Stimulated activated naive CD4-positive, alpha-beta T cell treated with Interleukin-2 at 50 U/mL for 16 hours (primary cell): ENCODE measurements around the gene AQP1.

ENCODE experiments used
- DNase-seq: peaks from one replicate; lab custom pipeline; 2025; lab: John Stamatoyannopoulos, UW

AQP1 gene

DNA sequence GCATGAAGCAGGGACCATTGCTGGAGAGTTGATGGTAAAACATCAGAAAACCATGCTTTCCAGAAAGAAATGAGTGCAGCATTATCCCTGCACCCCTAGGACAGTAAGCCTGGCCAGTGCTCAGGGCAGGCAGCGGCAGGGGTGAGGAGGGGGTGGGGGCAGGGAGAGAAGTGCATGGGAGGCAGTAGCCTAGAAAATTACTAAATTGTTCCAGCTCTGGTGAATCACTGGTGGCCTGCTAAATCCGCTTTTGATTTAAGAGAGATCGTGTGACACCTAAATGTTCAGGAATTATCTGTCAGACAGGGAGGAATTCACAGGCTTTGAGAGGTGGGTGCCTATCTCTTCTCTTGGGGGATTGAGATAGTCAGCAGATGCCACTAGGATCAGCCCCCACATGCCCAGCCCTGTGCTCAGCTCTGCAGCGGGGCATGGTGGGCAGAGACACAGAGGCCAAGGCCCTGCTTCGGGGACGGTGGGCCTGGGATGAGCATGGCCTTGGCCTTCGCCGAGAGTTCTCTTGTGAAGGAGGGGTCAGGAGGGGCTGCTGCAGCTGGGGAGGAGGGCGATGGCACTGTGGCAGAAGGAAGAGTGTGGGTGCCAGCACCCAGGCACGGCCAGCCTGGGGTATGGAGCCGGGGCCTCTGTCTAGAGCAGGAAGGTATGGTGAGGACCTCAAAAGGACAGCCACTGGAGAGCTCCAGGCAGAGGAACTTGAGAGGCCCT lies 5.0 kb upstream of the AQP1 start:
- DNase-seq = no peak

- DNase-seq = no peak
Measured at GRCh38 chr7:30907527-30908267, 4.0 kb upstream of the AQP1 start.

DNA sequence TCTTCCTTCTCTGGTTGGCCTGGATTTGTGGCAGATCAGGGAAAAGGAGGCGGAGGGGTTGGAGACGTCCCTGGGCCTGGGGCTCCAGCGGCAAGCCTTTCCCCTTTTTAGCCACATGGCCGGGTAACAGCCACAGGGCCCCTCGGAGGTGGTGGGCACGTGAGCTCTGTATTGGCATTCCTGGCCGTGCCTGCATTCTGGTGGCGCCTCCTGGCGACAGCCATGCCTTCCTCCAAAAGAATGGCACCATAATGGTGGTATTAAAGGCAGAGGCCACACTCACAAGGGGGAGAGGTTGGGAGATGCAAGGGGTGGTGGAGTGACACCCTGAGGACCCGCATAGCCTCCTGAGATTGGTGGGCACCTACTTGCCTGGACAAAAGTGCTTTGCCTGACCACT lies 3.0 kb upstream of the AQP1 start:
- no peak for DNase-seq

DNA sequence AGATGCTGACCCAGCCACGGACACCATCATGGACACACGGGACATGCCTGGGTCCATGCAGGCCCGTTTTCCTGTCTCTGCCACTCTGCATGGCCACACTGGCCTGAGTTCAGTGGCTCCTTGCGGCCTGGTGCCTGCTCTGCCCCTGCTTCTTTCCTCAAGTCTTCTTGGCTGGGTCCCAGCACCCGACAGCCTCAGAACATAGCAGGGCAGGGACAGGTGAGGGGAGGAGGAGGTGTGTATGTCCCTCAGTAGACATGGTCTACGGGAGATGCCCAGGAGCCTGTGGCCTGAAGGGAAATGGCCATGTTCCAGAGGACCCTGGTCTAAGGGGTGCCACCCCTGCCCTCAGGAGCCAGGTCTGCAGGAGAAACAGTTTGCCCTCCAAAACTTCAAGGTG lies 2.2 kb upstream of the AQP1 start:
- no peak for DNase-seq

- no peak for DNase-seq
Measured at GRCh38 chr7:30910411-30911073, 1.1 kb upstream of the AQP1 start.

GRCh38 chr7:30911133-30911532 lies 520 bp upstream of the AQP1 start:
- no peak for DNase-seq

GRCh38 chr7:30912021-30912730 lies 523 bp downstream of the AQP1 start:
- DNase-seq = no peak

GRCh38 chr7:30912731-30912985 lies 1.0 kb downstream of the AQP1 start:
- DNase-seq = no peak

- no peak for DNase-seq
Measured at GRCh38 chr7:30912986-30913811, 1.5 kb downstream of the AQP1 start.

DNA sequence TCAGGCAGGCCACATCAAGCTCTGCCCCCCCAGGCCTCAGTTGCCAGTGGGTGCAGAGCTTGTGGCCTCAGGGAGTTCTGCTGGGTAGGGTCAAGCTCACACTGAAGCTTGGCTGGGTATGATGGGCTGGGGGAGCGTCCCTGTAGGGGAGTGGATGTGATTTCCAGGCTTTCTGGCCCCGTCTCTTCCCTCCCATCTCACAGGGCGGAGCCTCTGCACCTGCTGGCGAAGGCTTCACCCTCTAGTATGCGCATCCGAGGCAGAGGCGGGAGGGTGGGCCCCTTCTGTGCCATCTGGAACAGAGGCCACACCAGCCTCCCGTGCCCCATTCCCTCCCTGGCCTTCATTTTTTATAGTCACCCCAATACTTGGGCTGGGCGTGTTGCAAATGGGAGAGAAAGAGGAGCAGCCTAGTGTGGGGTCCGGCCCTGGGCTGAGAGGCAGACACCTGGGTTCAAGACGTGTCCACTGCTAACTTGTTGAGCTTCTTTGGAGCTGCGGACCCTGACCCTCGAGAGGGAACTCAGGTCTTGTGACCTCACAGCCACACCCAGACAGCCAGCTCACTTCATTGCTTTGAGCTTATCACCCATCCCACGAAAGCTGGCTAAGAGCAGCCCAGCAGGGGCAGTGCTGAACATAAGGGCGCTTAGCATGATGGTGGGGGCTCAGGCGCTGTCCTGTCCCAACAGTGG lies 2.3 kb downstream of the AQP1 start:
- DNase-seq = no peak

DNA sequence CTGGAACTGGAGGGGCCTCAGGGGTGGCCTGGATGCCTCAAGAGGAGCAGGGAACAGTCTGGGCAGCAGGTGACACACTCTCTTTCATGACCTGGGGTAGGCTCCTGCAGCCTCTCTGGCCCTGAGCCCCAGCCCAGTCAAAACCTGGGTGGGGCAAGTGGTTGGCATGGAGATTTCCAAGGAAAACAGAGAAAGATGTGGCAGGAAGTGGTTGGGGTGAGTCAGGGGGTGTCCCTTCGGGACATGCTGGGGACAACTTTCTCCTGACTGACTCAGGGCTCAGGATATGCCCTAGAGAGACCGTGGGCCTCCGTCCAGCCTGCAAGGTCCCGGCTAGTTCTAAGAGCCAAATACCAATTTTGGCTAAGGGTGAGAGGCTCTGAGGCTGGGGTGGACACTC lies 2.9 kb downstream of the AQP1 start:
- DNase-seq = no peak

GRCh38 chr7:30915005-30915601 lies 3.5 kb downstream of the AQP1 start:
- DNase-seq = no peak

GRCh38 chr7:30915751-30916150 lies 4.1 kb downstream of the AQP1 start:
- no peak for DNase-seq

GRCh38 chr7:30916255-30916654 lies 4.6 kb downstream of the AQP1 start:
- no peak for DNase-seq

DNA sequence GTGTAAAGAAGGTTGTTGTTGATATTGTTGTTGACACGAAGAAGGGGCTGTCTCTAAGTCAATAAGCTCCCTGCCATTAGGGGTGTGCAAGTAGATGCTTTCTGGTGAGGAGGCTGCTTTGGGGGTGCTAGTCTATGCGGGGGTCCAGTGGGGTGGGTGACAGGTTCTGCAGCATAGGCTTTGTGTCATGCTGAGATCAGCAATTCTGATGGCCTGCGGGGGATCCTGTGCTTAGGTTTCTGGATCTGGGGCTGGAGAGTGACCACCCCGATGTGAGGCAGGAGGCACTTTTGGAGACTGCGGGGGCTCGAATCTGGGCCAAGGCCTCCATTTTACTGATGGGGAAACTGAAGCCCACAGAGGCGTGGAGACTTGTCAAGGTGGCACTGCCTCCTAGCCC lies 5.1 kb downstream of the AQP1 start:
- DNase-seq = no peak

DNA sequence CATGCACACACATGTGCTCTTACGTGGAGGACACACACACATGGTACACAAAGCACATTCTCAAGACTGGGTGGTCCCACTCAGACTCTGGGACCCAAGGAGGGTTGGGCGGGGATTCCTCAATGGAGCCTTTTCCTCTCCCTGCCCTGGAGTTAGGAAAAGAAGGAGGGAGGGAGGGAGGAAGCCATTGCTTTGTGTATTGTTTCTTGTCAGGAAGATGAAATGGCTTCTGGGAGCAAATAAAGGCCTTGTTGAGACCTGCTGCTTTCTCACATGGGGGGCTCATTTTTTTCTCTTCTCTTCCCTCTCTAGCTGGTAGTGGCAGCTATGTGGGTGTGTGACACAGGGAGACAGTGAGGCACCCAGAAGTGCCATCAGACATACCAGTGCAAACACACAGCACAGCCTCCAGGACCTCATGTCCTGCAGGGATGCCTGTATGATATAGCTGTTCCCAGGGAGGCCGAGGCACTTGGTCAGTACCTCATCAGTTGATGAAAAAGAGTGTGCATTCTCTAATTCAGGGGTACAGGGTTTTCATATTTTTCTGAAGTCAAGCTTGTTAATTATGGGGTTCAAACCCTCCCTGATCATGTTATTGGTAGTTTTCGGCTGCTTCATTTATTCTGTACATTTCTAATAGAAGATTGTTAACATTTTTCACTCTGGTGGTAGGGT lies 5.7 kb downstream of the AQP1 start:
- DNase-seq = no peak

DNA sequence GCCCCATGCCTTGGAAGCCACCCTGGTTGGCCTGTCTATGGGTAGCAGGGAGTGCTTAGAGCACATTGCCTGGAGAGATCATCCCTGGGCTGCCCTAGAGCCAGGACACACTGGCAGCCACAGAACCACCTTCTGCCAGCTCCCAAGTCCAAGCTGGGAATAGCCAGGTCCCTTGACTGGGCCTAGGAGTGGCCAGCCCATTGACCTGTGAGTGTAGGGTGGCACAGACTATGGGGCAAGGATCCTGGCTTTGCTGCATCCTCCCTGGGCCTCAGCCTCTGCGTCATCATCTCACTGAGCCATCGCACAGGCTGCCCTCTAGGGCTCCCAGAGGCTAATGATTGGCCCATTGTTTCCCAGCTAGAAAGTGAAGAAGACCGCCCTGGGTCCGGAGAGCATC lies 7.0 kb downstream of the AQP1 start:
- no peak for DNase-seq

- no peak for DNase-seq
Measured at GRCh38 chr7:30920021-30920583, 8.4 kb downstream of the AQP1 start.

- DNase-seq = no peak
Measured at GRCh38 chr7:30920584-30921539, 9.2 kb downstream of the AQP1 start.
